ENCODE data around the gene DDX10. TPM values are rescaled to one million over a fixed set of nuclear protein-coding genes. Genes with fewer than 3 reads are reported as not detected.

The DDX10 gene
- total RNA-seq, 1 donor from 2014 or later = 21.1 TPM

GRCh38 chr11:108859510-108859909 lies 194.6 kb downstream of the DDX10 start:
- intact Hi-C loops (cut with DNase I) = no loop called here
- no peak overlapping the region for H3K4me3 ChIP-seq
- ATAC-seq (no peak), DNase-seq (no peak)
- no peaks in the 10 kb centered on the region for H3K9me3 ChIP-seq
- no peaks in the 10 kb centered on the region for H3K36me3 ChIP-seq
- H3K27ac ChIP-seq = no peak overlapping the region
- TF ChIP-seq CTCF (IDR thresholded peaks at IDR 0.05) = no peak
- H3K27me3 ChIP-seq (ENCODE audit: low read depth) = no peaks in the 10 kb centered on the region
- H3K4me1 ChIP-seq = no peaks in the 10 kb centered on the region

GRCh38 chr11:108863528-108863927 lies 198.7 kb downstream of the DDX10 start:
- intact Hi-C loops (cut with DNase I) = no loop called here
- no peaks in the 10 kb centered on the region for H3K4me1 ChIP-seq
- DNase-seq (no peak), ATAC-seq (no peak)
- H3K27ac ChIP-seq = no peak overlapping the region
- no peaks in the 10 kb centered on the region for H3K27me3 ChIP-seq (ENCODE audit: low read depth)
- no peaks in the 10 kb centered on the region for H3K9me3 ChIP-seq
- no peak for TF ChIP-seq CTCF (IDR thresholded peaks at IDR 0.05)
- H3K36me3 ChIP-seq = no peaks in the 10 kb centered on the region
- H3K4me3 ChIP-seq = no peak overlapping the region

GRCh38 chr11:108865406-108865805 lies 200.5 kb downstream of the DDX10 start:
- H3K27me3 ChIP-seq (ENCODE audit: low read depth) = no peaks in the 10 kb centered on the region
- H3K4me1 ChIP-seq = no peaks in the 10 kb centered on the region
- no peak overlapping the region for H3K27ac ChIP-seq
- DNase-seq (no peak), ATAC-seq (no peak)
- no peak overlapping the region for H3K4me3 ChIP-seq
- H3K9me3 ChIP-seq = no peaks in the 10 kb centered on the region
- H3K36me3 ChIP-seq = no peaks in the 10 kb centered on the region
- intact Hi-C loops (cut with DNase I) = no loop called here
- no peak for TF ChIP-seq CTCF (IDR thresholded peaks at IDR 0.05)

GRCh38 chr11:108866781-108867180 lies 201.9 kb downstream of the DDX10 start:
- Histone ChIP-seq H3K4me1 (no peaks in the 10 kb centered on the region), H3K4me3 (no peak overlapping the region), H3K27ac (no peak overlapping the region), H3K36me3 (no peaks in the 10 kb centered on the region), H3K9me3 (no peaks in the 10 kb centered on the region), H3K27me3 (ENCODE audit: low read depth) (no peaks in the 10 kb centered on the region)
- DNase-seq (no peak), ATAC-seq (no peak)
- intact Hi-C loops (cut with DNase I) = no loop called here
- no peak for TF ChIP-seq CTCF (IDR thresholded peaks at IDR 0.05)

GRCh38 chr11:108870373-108871020 lies 205.6 kb downstream of the DDX10 start:
- DNase-seq (no peak), ATAC-seq (no peak)
- no peaks in the 10 kb centered on the region for H3K27me3 ChIP-seq (ENCODE audit: low read depth)
- H3K4me3 ChIP-seq = no peak overlapping the region
- intact Hi-C loops (cut with DNase I) = no loop called here
- H3K36me3 ChIP-seq = no peaks in the 10 kb centered on the region
- H3K27ac ChIP-seq = no peak overlapping the region
- H3K9me3 ChIP-seq = no peaks in the 10 kb centered on the region
- no peak for TF ChIP-seq CTCF (IDR thresholded peaks at IDR 0.05)
- no peaks in the 10 kb centered on the region for H3K4me1 ChIP-seq

All from lower lobe of right lung (tissue), 2 donors.